Inferior parietal cortex (tissue), 1 donor: Measurements from ENCODE around the gene ANO1.
"Not testable (repeated sequence)": the region's sequence is repeated elsewhere in the genome, so short reads cannot be mapped to it uniquely, and the experiment has no call there.

Experiments
- DNase-seq: peaks from one replicate; pipeline ENCODE4 v3.0.0-alpha.2; 2016; ENCODE audit errors: extremely low spot score

The ANO1 gene

DNA sequence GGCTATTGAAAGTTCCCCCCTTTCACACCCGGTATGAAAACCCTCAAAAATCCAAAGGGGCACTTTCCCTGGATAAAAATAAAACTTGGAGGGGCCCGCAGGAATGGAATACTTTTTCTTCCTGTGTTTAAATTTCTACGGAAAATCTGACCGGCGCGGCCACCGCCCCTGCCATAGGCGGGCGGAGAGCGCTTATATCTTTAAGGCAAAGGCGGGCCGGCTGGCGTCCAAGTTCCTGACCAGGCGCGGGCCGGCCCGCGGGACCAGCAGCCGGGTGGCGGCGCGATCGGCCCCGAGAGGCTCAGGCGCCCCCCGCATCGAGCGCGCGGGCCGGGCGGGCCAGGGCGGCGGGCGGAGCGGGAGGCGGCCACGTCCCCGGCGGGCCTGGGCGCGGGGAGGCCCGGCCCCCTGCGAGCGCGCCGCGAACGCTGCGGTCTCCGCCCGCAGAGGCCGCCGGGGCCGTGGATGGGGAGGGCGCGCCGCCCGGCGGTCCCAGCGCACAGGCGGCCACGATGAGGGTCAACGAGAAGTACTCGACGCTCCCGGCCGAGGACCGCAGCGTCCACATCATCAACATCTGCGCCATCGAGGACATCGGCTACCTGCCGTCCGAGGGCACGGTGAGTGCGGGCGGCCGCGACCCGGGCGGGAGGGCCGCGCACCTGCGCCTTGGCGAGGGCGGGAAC is at the start of gene ANO1:
TSS of gene ANO1 (plus strand) at position 223 of the 686 bp plus-strand sequence. CDS start at position 513, 290 bp downstream.
- no peak for DNase-seq

DNA sequence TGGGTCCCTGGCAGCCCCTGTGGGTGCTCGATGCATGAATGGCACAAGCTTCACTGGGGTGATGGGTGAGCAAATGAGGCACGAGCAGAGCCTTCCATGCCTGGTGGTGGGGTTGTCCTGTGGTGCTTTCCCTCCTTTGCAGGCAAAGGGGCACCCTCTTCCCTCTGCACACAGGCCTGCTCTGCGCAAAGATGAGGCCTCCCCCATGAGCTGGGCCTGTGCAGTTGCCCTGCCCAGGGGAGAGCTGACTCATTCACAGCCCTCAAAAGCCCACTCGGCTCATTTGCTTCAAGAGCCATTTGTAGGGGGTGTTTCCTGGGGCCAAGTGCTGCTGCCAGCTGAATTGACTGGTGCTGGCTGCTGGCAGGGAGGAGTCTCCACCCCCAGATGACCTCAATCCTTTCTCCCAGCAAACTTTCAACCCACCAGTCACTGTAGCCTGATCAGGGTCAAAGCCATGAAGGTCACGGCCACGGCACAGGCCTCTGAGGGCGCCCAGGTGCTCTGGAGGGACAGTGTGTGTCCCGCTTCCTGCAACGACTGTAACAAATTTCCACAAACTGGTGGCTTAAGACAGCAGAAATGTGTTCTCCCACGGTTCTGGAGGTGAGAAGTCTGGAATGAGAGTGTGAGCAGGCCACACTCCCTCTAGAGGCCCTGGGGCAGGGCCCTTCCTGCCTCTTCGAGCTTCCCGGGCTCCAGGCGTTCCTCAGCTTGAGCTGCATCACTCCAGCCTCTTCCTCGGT is 48.8 kb upstream of the ANO1 start:
- no peak for DNase-seq

DNA sequence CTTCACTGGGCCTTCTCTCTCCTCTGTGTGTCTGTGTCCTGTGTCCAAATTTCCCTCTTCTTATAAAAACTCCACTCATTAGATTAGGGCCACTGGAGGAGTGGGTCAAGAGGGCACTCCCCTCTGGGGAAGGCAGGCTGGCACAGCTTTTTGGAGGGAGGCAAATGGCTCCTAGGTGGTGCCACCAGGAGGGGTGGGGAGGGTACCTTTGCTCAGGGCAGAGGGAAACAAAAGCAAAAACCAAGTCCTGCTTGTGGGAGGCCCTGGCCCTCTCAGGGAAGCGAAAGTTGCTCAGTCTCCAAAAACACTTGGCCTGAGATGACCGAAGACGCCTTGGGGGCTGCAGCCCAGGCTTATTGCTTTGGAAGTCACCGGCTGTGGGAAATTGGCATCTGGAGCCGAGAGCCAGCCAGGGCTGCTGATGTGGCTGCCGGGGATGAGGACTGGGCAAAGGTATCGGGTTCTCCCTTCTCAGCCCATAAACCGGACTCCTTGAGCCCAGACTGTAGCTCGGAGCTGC is 48.2 kb upstream of the ANO1 start:
- no peak for DNase-seq

DNA sequence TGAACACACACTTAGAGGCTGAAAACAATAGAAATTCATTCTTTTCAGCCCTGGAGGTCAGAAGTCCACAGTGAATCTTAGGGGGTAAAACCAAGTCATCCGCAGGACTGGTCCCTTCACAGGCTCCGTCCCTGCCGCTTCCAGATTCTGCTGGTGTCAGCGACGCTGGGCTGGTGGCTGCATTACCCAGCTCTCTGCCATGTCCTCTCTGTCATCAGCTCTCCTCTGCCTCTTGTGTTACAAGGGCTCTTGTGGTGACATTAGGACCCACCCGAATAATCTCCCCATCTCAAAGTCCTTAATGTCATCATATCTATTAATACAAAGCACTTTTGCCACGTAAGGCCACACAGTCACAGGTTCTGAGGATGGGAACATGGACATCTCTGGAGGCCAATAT is 47.7 kb upstream of the ANO1 start:
- DNase-seq: no peak

DNA sequence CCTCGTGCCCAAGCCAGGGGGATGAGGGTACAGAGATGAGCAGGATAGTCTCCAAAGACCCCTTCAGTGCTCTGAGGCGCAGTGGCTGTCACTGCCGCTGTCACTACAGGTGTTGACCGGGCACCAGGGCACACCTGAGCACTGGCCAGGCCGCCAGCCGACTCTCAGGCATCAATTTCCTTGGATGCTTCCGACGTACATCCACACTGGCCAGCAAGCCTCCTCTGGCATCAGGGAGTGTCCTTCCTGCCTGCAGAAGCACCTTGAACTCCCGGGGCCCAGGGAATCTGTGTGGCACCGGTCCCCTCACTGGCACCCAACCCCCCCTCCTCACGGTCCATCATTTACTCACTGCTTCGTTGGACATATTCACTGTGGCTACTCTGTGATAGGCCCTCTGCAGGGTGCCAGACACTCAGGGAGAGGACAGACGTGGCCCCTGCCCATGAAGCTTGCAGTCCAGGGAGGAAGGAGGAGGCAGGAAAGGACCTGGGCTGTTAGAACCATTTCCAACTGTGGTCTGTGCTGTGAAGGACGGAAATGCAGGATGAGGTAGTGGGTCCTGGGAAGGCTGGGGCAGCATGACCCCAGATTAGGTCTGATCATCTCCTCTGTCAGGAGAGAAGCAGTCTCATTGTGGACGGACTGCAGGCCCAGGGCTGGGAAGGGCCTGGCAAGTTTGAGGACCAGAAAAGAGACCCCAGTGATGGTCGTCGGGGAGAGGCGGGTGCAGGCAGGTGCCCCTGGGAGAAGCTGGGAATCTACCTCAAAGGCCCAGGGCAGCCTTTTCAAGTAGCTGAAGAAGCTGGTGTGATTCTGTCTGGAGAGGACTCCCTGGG is 46.3 kb upstream of the ANO1 start:
- DNase-seq: no peak

DNA sequence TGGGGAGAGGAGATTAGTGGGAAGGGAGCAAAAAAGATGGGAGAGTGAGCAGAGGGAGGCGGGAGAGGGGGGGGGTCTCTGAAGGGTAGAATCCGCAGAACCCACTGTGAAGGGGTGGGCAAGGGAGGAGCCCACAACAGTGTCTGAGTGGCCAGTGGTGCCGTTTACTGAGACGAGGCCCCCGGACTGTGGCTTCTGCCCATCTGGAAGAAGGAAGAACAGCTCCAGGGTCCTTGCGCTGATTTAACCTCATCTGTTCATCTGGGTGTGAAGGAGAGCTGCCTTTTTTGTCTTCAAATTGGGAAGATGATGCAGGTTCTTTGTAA is 45.7 kb upstream of the ANO1 start:
- no peak for DNase-seq

DNA sequence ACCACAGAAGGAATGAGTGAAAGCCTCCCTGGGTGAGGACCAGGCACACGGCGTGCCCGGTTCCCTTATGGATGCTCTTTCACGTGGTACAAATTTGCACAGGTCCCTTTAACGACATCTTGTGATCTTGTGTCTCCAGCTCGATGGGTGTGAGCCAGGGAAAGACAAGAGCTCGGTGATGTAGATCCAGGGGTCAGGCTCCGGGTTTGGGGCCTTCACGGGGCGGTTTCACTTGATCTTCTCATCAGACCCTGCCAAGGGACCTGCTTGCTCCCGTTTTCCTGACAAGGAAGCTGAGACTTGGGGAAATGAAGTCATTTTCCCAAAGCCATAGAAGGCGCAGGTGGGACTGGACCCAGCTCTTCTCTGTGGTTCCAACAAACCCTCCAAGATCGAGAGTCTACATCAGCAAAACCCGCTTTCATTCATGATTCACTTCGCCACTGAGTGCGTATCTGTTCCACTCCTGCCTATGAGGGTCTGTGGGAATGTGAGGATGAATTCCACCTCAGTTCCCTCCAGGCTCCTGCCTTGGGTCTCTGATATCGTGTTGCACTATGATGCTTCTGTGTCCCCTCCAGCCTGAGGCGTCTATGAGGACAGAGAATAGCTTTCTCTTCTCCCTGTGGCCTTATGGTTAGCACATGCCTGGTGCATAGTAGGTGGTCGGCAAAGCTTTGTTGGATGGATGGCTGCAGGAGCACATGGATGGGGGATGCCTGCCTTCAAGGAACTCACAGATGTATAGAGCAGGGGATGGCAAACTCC is 45.0 kb upstream of the ANO1 start:
- no peak for DNase-seq

DNA sequence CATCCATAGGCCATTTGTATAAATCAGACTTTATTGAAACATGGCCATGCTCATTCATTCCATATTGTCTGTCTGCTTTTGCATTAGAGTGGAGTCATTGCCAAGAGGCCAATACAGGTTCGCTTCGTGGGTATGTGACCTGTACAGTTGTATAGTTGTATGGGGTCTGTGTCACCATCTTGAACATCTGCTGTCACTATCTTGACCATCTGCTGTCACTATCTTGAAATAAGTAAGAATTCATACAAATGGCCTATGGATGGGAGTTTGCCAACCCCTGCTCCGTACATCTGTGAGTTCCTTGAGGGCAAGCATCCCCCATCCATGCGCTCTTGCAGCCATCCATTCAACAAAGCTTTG is 44.4 kb upstream of the ANO1 start:
- no peak for DNase-seq

DNA sequence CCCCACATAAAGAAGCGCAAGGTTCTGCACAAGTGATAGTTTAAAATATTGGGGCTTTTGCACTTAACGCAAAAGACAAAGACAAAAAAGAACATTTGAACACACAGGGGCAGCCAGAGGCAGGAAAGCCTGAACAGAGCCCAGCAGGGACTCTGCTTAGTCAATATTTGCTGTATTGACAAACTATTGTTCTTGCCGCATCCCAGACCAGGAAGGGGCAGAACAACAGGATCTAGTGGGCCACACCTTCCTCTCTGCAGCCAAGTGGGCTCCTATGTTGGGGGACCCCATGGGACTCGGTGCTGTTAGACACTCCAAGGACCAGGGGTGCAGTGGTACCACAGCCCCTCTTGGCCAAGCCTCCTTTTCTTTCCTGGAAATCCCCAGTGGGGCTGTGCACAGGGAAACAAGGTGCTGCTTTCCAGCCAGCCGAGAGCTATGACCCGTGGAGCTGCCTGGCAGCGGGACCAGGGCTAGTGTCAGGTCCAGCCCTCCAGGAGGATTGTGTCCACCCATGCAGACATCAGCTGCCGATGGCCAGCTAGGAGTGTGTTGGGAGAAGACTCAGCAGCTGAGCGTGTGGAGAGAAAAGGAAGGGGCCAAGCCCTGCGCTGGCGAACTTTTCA is 43.3 kb upstream of the ANO1 start:
- no peak for DNase-seq

DNA sequence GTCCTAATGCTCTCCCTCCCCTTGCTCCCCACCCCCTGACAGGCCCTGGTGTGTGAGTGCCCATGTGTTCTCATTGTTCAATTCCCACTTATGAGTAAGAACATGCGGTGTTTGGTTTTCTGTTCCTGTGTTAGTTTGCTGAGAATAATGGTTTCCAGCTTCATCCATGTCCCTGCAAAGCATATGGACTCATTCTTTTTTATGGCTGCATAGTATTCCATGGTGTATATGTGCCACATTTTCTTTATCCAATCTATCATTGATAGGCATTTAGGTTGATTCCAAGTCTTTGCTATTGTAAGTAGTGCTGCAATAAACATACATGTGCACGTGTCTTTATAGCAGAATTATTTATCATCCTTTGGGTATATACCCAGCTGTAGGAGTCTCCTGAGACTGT is 42.5 kb upstream of the ANO1 start:
- not testable (repeated sequence) for DNase-seq

DNA sequence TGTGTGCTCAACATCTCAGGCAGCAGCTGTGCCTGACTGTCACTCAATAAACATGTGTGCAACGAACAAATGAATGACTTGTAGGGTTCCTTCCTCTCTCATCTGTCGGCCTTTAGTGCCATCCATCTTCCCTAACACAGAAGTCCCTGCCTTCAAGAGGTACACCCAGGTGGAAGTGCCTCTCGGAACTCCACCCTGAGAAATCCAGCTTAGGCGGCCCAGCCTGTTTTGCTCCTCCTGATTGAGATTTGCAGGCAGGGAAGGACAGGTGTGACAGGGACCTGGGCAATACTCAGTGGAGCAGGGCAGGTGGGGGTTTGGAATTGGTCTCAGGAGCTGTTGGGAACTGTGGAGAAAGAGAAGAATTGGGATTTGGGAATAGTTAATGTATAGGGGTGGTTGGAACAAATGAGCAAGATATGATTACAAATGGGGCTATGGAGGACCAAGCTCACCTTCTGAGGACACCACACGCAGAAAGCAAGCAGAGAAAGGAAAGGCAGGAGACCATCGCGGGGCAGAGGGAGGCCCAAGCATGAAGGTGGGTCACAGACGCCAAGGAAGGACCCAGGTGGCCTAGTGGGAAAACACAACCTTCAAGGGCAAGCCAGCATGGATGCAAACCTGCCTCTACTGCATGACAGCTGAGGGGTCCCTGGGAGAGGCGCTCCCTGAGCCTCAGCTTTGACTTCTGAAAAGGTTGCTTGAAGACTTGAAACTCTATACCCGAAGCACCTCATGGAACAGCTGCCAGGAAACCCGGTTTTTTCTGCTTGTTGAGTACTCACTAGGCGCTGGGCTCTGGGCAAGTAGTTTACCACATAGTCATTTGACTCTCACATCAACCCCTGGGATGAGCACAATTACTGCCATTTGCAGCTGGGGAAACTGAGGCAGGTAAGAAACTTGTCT is 40.9 kb upstream of the ANO1 start:
- no peak for DNase-seq

DNA sequence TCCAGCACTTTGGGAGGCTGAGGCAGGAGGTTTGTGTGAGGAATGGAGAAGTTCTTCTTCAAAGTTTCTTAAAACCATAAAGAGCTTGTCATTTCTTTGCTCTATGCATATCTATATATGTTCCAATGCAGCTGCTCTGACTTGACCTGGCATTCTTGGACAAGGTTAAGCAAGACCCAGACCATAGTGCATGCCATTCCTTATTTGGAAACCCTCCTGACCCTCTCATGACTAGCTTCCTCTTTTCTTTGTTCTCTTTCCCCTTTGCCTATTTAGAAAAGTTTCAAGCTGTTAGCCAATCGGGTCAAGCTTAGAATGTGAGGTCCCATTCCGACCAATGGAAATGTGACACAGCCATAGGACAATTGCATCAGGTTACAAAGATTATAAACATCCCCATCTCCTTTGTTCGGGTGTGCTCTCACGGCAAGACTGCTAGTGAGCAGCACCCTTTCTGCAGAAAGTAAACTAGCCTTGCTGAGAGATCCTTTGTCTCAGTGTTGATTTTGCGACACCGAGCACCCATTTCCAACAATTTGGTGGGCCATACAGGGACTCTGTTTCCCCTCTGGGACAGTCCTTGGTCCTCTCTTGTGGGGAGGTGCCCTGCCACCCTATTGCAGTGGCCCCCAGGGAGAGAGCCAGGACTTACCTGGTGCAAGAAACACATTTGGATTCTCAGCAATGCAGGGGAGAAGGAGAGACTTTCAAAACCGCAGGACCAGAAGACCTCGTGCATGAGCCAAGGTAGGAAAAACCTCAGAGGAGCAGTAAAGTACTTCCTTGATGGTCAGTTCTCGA is 39.9 kb upstream of the ANO1 start:
- DNase-seq: no peak

DNA sequence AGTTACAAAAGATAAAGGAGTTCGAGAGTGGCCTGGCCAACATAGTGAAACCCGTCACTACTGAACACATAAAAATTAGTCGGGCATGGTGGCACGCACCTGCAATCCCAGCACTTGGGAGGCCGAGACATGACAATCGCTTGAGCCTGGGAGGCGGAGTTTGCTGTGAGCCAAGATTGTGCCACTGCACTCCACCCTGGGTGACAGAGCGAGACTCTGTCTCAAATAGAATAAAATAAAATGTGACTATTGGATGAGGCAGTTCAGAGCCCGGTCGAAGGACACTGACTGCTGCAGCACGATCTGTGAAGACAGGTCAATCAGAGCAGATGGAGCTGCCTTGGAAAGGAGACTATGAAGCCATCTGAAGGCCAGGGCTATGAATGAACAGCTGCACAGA is 37.7 kb upstream of the ANO1 start:
- DNase-seq: no peak

DNA sequence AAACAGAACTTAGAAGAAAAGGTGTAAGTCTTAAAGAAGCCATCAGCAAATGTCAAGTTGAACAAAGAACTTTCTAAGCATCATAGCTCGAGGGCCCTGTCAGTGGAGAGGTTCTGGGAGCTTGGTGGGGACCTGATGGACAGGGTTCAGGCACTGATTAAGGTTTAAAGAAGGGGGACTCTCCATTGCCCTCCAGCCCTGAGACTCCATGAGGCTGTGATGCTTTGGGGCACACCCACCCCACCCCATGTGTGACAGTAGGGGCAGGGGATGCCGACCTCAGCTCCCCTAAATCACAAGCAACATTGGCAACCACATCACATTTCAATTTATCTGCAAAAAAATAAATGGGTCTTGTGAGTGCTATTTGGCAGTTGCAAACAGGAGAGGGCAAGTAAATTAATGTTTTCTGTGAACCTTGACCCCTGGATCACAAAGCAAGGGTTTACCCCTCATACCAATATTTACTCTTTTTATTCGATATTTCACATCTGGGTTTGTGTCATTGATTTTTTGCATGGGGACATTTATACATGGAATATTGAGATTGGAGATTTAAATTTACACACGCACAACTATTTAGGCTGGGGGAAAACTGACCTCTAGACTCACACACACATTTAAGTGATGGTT is 37.1 kb upstream of the ANO1 start:
- no peak for DNase-seq

DNA sequence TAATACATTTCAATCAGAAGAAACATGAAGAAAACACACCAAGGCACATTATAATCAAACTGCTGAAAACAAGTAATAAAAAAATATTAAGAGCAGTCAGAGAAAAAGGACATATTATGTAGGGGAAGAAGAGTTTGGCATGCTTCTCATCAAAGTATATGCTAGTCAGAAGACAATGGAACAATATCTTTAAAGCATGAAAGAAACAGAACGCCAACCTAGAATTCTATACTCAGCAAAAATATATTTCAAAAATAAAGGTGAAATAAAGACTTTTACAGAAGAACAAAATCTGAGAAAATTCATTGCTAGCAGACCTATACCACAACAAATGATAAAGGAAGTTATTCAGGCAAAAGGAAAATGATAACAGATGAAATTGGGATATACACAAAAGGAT is 34.6 kb upstream of the ANO1 start:
- no peak for DNase-seq

DNA sequence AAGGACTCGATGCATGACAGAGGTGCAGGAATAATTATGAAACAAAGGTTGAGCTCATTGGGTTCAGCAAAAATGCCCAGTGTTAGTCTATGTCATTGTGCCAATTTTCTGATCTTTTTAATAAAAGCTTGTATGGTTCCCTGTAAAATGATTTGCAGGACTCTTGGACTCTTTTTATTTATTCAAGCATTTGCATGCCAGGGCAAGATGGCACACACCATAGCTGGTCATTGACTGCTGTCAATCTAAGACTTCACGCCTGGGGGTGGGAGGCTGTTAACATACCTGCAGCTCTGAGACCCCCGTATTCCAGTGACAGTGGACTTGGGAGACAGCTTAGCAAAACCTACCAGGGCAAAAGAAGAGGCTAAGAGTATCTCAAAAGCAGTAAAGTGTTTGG is 32.0 kb upstream of the ANO1 start:
- no peak for DNase-seq

DNA sequence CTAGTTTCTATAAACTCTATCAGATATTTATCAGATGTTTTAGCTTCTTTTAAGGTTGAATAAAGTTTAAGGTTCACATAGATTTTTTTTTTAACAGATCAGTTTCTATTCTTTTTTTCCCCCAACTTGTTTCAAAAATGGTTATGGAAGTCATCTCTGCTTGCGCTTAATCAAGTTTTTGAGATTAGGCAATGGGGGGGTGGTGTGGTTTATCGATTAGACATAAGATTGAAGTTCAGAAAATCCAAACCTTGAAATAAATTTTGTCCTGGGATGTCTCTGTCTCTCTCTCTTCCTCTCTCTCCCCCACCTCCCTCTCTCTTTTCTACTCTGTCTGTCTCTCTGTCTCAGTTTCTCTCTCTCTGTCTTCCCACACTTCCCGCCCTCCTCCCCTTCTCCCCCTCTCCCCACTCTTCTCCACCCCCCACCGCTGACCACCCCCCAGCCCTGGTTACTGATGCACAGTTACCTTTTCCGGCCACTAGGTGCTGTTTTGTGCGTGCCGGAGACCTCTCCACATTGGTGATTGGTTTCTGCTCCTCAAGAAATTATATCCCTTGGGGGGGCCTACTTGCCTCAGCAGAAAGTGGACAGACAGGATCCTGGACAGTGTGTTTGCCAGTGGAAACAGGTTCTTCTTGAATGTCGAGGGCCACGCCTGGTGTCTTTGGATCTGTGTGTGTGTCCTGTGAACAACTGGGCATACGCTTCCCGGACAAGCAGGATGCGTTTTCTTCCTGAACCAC is 29.7 kb upstream of the ANO1 start:
- DNase-seq: no peak

DNA sequence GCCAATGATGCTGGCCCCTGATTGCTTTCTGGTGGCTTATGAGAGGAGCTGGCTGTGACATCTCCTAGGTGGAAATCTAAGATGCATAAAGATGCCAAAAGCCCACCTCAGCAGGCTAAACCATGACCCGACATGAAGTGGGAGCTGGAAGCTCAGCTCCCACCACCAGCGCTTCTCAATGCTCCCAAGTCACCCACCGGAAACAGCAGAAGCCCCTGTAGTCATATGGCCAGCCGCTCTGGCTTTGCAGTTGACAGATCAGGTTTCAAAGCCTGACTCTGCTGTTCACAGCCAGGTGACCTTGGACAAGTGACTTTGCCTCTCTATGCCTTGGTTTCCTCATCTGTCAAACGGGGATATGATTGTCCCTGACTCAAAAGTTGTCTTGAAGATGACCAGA is 29.1 kb upstream of the ANO1 start:
- no peak for DNase-seq
